Measurements from ENCODE around the gene FLYWCH1.

Gene FLYWCH1

DNA sequence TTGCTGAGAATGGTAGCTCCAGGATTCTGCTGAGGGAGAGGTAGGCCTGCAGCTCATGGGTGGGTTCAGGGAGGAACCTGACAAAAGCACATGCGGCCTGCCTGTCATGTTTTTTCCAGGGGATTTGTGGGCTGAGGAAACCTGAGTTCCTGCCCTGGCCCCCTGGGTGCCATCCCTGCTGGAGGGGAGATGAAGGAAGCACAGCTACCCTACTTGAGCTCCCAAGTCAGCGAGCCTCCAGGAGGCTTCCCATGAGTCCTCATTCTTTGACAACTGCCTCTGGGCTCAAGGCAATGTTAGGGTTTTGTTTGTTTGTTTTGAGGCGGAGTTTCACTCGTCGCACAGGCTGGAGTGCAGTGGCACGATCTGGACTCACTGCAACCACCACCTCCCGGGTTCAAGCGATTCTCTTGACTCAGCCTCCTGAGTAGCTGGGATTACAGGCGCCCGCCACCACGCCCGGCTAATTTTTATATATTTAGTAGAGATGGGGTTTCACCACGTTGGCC, 12.1 kb upstream of the FLYWCH1 start:
- DNase-seq = no peak

DNA sequence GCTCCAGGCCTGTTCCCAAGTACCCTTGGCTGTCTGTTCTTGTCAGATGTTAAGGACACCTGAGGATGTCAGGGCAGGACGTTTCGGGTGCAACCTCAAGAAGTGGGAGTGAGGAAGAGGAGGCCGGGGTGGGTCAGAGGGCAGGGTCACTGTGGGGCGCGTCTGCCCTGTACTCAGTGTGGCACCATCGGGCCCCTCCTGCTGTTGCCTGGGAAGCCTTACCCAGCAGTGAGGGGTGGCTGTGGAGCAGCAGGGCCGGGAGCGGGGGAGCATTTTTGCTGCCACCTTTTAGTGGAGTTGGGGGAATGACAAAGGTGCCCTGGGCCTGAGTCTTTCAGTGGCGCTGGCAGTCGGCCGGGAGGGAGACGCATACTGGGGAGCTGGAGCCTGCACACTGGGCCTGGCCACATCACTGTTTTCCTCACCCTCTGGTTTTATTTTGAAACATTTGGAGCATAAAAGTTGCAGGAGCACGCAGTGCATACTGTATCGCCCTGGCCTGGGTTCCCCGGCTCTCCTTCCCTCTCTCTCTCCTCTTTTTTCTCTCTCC, 11.1 kb upstream of the FLYWCH1 start:
- DNase-seq = no peak

DNA sequence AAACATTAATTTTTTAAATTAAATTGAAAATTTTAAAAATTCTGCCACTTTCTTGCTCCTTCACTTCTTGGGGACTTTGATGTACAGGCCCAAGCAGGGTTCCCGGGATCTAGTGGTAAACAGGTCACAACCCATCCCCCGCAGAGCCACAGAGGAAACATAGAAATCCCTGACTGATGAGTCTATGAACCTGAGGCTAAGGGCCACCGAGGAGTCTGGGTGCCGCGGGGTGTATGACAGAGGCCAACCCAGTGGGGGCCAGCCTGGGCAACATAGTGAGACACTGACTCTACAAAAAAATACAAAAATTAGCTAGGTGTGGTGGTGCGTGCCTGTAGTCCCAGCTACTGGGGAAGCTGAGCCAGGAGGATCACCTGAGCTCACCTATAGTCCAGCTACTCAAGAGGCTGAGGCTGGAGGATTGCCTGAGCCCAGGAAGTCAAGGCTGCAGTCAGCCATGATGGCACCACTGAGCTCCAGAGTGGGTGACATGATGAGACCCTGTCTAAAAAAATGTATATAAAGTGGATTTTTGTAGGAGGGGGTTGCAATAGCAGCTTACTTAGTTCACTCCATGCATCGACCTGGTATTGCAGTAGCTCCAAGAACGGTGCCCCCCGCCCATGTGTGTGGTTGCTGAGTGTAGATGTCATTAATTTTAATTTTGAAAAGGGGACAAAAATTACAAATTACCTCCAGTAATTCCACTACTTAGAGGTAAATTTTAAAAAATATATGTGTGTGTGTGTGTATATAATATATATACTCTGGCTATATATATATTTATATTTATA, 9.2 kb upstream of the FLYWCH1 start:
- DNase-seq = no peak

DNA sequence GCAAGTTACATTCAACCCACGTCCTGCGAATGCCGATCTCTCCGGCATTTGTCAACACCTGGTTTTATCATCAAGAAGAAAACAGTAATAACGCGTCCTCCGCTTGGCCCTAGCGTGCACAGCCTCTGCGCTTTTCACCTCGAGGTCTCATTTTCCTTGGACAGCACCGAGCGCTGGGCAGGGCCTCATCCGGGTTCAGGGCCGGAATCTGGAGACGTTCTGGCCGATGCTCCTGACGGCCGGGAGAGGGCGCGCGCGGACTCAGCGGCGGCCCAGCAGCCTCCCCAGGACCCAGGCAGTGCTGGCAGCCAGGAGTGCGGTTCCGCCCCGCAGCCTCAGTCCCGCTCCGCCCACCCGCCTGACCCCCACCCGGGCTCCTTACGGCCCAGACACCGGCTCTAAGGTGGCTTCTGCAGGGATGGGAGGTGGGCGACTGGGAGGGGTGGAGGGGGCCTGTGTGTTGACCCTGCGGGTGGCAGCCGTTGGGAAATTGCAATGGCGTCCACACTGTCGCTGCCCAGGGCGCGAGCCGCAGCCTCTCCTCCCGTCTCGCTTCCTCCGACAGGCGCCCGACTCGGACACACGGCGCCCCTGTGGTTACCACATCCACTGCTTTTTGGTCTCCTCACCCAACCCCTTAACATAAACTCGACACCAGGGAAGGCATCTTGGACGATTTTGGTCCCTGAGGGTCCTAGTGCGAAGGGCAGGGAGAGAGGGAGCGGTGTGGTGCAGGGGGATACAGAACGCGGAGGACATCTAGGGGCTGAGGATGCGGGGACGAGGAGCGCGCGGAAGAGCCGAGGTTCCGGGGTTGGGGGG, 7.4 kb upstream of the FLYWCH1 start:
- peak; percentile 45 to 88 (median 75) for DNase-seq

DNA sequence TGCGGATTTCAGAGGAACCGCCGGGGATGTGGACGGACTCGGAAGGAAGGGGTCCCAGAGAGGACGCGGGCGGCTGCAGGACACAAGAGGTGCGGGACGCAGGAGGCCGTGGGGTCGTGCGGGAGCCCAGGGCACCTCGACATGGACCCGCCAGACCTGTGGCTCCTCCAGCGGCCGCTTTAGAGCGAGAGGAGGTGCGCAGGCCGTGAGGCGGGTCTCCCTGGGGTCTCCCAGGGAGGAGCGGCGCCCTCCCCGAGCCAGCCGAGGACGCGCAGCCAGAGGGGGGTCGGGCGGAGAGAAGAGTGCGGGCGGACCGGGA, 6.8 kb upstream of the FLYWCH1 start:
- DNase-seq = peak in 5 of 56 donors; percentile 48 to 78 (median 57)

DNA sequence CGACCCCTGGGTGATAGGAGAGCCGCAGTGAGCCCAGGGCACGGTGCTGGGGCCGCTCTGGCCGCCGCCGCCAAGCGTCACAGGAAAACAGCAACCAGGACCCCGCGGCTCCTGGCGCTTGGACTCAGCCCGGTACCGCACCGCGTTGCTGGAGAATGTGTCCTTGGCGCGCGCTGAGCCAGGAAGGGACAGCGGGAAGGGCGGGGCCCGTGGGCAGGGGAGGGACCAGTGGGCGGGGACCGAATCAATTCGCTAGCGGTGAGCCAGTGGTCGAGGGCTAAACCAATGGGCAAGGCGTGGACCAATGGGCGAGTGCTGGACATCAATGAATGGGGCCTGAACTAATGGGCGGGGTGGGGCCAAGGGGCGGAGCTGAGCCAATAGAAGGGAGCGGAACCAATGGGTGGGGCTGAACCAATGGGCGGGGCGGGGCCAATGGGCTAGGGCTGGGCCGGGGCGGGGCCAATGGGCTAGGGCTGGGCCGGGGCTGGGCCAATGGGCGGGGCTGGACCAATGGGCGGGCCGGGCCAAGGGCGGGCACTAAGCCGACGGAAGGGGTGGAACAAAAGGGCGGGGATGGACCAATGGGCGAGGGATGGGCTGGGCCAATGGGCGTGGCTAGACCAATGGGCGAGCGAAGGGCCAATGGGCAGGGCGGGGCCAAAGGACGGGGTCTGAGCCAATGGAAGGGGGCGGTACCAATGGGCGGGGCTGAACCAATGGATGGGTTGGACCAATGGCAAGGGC, 6.3 kb upstream of the FLYWCH1 start:
- peak; percentile 97 to 100 (median 100) for DNase-seq

DNA sequence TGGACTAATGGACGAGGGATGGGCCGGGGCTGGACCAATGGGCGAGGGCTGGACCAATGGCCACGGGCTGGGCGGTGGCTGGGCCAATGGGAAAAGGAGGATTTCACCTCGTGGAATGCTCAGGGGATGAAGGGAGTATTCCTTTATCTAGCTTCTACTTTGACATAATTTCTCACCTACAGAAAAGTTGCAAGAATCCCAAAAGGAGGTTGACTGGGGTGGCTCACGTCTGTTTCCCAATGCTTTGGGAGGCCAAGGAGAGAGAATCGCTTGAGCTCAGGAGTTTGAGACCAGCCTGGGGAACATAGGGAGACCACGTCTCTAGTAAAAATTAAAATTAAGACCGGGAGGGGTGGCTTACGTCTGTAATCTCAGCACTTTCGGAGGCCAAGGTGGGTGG, 5.7 kb upstream of the FLYWCH1 start:
- DNase-seq = no peak

DNA sequence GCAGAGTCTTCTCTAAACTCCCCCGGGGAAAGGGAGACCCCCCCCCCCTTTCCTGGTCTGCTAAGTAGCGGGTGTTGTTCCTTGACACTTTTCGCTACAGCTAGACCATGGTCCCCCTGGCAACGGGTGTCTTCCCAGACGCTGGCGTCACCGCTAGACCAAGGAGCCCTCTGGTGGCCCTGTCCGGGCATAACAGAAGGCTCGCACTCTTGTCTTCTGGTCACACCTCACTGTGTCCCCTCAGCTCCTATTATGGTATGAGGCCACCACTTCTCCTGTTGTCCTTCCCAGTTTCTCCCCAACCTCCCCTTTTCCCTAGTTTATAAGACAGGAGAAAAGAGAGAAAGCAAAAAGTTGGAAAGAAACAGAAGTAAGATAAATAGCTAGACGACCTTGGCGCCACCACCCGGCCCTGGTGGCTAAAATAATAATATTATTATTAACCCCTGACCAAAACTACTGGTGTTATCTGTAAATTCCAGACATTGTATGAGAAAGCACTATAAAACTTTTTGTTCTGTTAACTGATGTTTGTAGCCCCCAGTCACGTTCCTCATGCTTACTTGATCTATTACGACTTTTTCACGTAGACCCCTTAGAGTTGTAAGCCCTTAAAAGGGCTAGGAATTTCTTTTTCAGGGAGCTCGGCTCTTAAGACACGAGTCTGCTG, 4.5 kb upstream of the FLYWCH1 start:
- peak in 24 of 56 donors; percentile 2 to 50 (median 26) for DNase-seq

DNA sequence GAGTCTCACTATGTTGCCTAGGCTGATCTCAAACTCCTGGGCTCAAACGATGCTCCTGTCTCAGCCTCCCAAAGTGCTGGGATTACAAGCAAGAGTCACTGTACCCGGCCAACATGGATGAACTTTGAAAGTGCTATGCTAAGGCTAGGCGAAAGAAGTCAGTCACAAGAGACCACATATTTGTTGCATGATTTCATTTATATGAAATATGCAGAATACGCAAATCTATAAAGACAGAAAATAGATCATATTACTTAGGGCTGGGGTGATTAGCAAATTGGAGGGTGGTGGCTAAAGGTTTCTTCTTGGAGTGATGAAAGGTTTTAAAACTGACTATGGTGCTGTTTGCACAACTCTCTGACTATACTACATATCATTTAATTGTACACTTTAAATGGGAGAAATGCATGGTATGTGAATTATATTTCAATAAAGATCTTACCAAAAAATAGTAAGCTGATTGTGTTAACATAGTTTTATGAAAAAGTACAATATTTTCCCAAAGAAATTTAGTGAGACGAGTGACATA, 1.2 kb upstream of the FLYWCH1 start:
- DNase-seq = no peak

DNA sequence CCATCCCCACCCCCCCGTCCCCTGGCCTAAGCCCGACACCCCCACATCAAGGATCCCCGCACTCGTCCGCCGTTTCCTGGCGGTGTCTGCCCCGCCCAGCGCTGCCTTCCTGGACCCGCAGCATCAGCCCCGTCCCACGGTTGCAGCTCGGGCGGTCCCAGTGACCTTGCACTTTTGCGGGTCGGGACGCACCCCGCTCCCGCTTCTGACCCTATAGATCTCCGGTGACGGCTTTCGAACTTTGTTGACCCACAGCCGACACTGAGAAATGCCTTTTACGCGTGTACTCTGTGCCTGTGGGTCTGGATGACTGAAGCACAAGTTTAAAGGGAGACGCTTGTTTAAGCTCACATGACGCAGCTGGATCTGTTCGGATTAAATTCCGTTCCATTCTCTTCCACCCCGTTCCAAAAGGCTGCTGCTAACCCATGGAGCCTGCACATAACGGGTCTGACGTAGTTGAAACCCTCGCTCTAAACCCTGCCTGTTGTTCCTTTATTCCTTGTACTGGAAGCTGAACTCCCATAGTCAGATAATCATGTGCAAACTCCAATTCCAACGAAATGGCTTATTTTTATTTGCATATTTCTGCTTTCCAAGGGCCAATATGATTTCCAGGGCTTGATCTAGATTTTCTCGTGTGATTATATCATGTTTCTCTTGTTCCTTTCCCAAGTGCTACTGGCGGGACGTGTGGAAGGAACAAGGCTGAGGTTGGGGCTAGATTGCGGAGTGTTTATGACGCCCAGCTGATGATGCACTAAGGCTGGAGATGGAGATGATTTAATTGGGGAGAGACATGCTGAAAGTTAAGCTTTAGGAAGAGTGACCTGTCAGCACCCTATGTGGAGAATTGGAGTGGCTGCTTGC, 834 bp downstream of the FLYWCH1 start:
- peak in 20 of 56 donors; percentile 9 to 58 (median 30) for DNase-seq

DNA sequence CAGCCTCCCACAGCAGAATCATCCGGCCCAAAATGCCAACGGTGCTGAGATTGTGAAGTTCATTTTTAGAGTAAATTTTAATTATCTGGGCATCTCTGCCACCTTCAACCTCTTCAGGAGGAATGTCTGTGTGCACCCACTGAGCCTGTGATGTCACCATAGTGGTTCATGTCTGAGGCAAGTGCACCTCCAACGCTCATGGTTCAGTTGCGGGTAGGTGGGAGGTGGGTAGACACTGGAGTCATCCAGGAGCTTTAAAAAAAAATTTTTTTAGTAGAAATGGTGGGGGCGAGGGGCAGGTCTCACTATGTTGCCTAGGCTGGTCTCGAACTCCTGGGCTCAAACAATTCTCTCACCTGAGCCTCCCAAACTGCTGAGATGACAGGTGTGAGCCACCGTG, 1.9 kb downstream of the FLYWCH1 start:
- no peak for DNase-seq

DNA sequence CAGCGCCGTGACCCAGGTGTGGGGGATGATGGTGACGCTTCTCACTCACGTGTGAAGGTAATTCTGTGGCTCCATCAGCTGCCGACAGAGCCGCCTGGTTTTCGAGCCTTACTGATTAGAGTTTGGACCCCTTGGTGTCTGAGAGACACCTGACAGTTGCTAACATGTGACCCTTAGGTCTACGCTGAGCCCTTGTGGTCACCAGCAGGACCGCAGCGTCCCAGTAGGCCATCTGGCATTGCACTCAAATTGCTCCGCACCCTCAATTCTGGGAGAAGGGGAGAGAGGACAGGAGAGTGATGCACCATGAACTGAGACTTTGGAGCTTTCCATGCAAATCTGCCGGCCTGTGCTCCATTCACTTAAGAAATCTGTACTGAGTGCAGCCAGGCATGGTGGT, 2.5 kb downstream of the FLYWCH1 start:
- DNase-seq = no peak

DNA sequence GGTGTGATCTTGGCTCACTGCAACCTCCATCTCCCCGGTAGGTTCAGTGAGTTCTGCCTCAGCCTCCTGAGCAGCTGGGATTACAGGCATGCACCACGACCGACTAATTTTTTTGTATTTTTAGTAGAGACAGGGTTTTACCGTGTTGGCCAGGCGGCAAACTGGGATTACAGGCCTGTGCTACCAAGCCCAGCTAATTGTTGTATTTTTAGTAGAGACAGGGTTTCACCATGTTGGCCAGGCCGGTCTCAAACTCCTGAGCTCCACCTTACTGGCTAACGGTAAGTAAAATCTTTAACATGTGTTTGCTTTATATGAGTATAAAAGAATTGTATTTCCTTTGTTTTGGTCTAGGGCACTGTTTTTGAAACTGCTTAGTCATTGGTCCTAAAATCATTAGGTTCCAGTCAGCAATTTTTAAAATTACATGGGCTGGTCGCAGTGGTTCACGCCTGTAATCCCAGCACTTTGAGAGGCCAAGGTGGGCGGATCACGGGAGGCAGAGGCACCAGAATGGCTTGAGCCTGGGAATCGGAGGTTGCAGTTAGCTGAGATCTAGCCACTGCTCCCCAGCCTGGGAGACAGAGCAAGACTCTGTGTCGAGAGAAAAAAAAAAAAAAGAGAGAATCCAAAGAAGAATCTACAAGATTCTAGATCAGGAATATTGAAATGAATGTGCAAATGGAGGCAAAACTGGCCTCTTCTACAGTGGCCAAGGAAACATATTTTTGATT, 3.6 kb downstream of the FLYWCH1 start:
- no peak for DNase-seq

DNA sequence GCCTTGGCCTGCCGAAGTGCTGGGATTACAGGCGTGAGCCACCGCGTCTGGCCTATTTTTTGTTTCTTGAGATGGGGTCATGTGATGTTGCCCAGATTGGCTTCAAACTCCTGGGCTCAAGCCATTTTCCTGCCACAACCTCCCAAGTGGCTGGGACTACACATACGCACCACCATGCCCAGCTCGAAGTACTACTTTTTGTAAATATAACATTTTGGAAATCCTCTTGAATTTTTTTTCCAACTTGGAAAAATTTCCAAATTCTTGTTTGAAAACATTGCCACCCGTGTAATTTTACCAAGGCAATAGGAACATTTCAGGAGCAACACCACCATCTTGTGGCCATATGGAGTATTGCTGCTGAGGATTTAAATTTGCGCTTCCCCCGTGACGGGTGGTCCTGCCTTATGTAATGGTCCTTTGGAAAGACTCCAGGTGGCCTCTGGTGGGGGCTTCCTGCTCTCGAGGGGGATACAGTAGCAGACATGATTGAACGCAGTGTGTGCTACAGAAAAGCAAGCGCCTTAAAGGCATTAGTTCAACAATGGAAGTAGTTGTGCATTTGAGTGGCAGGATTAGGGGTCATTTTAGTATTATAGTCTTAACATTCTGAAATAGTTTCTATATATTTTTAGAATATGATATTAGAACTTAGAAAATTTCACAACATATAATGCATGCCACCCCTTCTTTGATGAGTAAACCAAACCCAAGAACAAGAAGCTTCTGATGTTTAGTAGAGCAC, 8.0 kb downstream of the FLYWCH1 start:
- DNase-seq = peak in 34 of 56 donors; percentile 5 to 85 (median 31)

DNA sequence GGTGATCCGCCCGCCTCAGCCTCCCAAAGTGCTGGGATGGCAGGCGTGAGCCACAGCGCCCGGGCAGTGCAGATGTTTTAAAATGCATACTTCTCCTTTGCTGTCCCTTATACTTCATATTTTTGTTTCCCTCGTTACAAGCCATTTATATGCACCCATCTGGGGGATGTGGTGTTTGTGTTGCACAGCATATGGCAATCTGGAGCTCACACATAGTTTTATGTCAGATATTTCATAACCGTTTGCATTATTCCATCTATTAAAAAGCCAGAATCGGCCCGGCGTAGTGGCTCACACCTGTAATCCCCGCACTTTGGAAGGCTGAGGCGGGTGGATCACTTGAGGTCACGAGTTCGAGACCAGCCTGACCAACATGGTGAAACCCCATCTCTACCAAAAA, 11.8 kb downstream of the FLYWCH1 start:
- no peak for DNase-seq

DNA sequence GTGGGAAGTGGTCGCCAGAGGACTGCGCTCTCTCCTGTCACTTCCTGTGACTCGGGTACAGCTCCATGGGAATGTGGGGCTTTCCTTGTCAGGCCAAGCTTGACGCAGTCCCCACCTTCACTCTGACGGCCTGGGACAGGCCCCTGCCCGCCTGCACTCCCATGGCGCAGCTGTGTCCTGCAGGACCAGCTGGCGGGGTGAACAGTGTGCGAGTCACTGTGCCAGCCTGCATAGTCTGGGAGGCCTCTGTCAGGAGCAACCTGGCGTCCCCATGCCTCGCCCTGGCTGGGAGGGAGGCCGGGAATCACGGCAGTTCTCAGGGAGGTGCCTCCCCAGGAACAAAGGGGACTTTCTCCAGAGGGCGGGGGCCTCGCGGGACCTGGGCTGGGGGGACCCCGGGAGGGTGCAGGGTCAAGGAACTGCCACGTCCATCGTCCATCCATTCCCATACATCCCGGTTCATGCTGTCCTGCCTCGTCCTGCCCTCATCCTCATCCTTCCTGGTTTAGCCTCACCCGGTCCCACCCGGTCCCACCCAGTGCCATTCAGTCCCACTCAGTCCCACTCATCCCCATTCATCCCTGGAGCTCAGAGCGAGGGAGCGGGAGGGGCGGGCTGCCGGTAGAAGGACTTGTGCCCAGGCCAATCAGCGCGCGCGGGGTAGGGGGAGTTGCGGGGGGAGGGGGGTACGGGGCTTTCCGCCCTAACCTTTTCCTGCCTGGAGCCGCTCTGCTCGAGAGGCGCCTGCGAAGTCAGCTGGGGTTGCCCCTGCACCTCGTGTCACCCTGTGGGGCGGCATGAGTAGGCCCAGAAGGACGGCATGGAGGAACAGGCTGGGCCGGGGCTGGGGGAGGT, 13.4 kb downstream of the FLYWCH1 start:
- DNase-seq = no peak

Measured in amygdala (tissue), 56 donors.